Mesothelial cell of epicardium (in vitro differentiated cells): ENCODE results near the gene CAPS2. TPM values are rescaled to one million over a fixed set of nuclear protein-coding genes. Genes with fewer than 3 reads are reported as not detected.

ENCODE experiments used
- DNase-seq, 2 experiments: peaks; one replicate each; pipeline ENCODE4 v3.0.0; 2021; ENCODE audit warnings: low spot score in 2 of 2; ENCODE audit not compliant: unreplicated experiment in 2 of 2
- H3K27ac Mint-ChIP-seq: 2 replicates; pipeline ENCODE4 v1.8.0; 2021; ENCODE audit warnings: mixed read lengths
- H3K27me3 Mint-ChIP-seq: 2 replicates; pipeline ENCODE4 v1.8.0; 2021; ENCODE audit warnings: low read depth, mixed read lengths
- H3K36me3 Mint-ChIP-seq: 2 replicates; pipeline ENCODE4 v1.8.0; 2021; ENCODE audit warnings: mixed read lengths
- H3K4me1 Mint-ChIP-seq: 2 replicates; pipeline ENCODE4 v1.8.0; 2021; ENCODE audit warnings: mixed read lengths
- H3K4me3 Mint-ChIP-seq: 2 replicates; pipeline ENCODE4 v1.8.0; 2021; ENCODE audit warnings: mild to moderate bottlenecking, moderate library complexity, mixed read lengths
- H3K9me3 Mint-ChIP-seq: 2 replicates; pipeline ENCODE4 v1.8.0; 2021; ENCODE audit warnings: mixed read lengths
- CTCF ChIP-seq: fragments of 200-600 bp; sonication (generic); IDR thresholded peaks from one replicate; pipeline ENCODE4 v1.5.0; 2021; ENCODE audit warnings: antibody characterized with exemption; ENCODE audit not compliant: unreplicated experiment
- total RNA-seq: library from RNA; stranded (reverse); gene quantifications from 3 replicates; pipeline ENCODE4 v1.2.1, GENCODE V29; 2021

Gene CAPS2
- total RNA-seq, 1 donor from 2014 or later = 21.5 TPM

GRCh38 chr12:75305412-75306332, 24.5 kb downstream of the CAPS2 start:
- no peak for TF ChIP-seq CTCF
- Mint-ChIP-seq H3K27ac (no peak overlapping the region), H3K4me1 (no peaks in the 10 kb centered on the region), H3K36me3 (peaks cover 10% of the 10 kb centered on the region), H3K27me3 (no peaks in the 10 kb centered on the region), H3K4me3 (no peak overlapping the region), H3K9me3 (peaks cover 7% of the 10 kb centered on the region)
- DNase-seq = no peak

GRCh38 chr12:75302781-75303180, 27.3 kb downstream of the CAPS2 start:
- peaks cover 6% of the 10 kb centered on the region for H3K9me3 Mint-ChIP-seq
- no peaks in the 10 kb centered on the region for H3K4me1 Mint-ChIP-seq
- H3K36me3 Mint-ChIP-seq = peaks cover 10% of the 10 kb centered on the region
- H3K27ac Mint-ChIP-seq = no peak overlapping the region
- H3K27me3 Mint-ChIP-seq = no peaks in the 10 kb centered on the region
- TF ChIP-seq CTCF = no peak
- H3K4me3 Mint-ChIP-seq = no peak overlapping the region
- no peak for DNase-seq

- TF ChIP-seq CTCF = no peak
- no peak overlapping the region for H3K4me3 Mint-ChIP-seq
- H3K4me1 Mint-ChIP-seq = no peaks in the 10 kb centered on the region
- peaks cover 10% of the 10 kb centered on the region for H3K36me3 Mint-ChIP-seq
- DNase-seq = no peak
- H3K27me3 Mint-ChIP-seq = no peaks in the 10 kb centered on the region
- no peak overlapping the region for H3K27ac Mint-ChIP-seq
- peaks cover 4% of the 10 kb centered on the region for H3K9me3 Mint-ChIP-seq
Observed at GRCh38 chr12:75302225-75302624, 27.9 kb downstream of the CAPS2 start.

GRCh38 chr12:75294797-75295196, 35.3 kb downstream of the CAPS2 start:
- no peaks in the 10 kb centered on the region for H3K4me1 Mint-ChIP-seq
- no peaks in the 10 kb centered on the region for H3K27me3 Mint-ChIP-seq
- H3K4me3 Mint-ChIP-seq = no peak overlapping the region
- H3K36me3 Mint-ChIP-seq = no peaks in the 10 kb centered on the region
- no peak for TF ChIP-seq CTCF
- DNase-seq = no peak
- no peak overlapping the region for H3K27ac Mint-ChIP-seq
- H3K9me3 Mint-ChIP-seq = no peaks in the 10 kb centered on the region

- Mint-ChIP-seq H3K4me1 (peaks cover 4% of the 10 kb centered on the region), H3K27ac (no peak overlapping the region), H3K9me3 (no peaks in the 10 kb centered on the region), H3K36me3 (no peaks in the 10 kb centered on the region), H3K4me3 (no peak overlapping the region), H3K27me3 (no peaks in the 10 kb centered on the region)
- TF ChIP-seq CTCF = no peak
- no peak for DNase-seq
Observed at GRCh38 chr12:75294336-75294735, 35.8 kb downstream of the CAPS2 start.
